ENCODE results near the gene CDC42BPG.
A peak's percentile ranks its signal among the peaks of the same experiment; 100 is the strongest.

Gene CDC42BPG

DNA sequence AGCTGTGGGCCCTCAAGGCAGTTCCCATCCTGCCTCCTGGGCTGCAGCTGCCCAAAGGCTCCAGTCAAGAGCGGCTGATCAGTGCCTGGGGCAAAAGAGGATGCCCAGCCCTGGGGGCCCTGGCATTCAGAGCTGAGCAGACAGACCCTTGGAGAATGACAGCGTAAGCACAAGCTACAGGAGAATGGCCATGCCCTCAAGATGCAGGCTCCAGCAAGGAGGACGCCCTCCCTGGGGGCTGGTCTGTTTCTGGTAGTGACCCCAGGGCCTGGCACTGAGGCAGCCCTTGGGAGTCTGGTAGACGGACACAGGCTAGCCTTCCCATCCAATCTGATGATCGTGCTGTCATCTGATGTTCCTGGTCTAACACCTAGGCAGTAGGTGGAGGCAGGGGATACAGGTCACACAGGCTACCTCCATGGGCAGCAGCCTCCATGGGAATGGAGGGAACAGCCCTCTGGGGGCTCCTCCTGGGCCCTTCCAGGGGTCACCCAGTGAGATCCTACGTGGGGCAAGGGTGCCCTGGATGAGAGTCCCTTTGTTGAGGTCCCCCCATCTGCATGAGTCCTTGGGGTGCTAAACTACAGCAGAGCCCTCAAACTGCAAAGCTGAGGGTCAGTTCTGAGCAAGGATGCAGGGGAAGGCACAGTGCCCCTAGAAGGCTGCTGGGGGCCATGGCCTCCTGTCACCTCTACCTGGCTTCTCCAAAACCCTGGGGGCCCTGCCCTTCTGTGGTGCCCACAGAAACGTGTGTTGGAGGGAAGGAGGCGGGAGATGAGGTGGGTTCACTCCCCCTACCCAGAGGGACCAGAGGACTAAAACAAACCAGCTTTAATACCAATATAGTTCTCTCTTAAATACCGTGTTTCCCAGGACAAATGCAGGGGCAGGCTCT, 55.9 kb downstream of the CDC42BPG start:
- Histone ChIP-seq H4K20me1 (ENCODE audit: insufficient read depth, low read length) (no peaks in the 10 kb centered on the region), H3K36me3 (ENCODE audit: insufficient read depth, low read length) (peaks cover 31% of the 10 kb centered on the region; the same call in 1 of the 2 replicates), H3K4me2 (ENCODE audit: low read length) (no peak overlapping the region), H3K9me2 (ENCODE audit: low read depth, low read length) (no peaks in the 10 kb centered on the region), H3K79me2 (ENCODE audit: insufficient read depth, low read length) (no peaks in the 10 kb centered on the region), H3K4me3 (ENCODE audit: low read depth, low read length, poor library complexity, severe bottlenecking) (no peak overlapping the region), H2AFZ (ENCODE audit: low read length) (no peak overlapping the region), H3K27me3 (ENCODE audit: insufficient read depth, low read length) (no peaks in the 10 kb centered on the region), H3K9me3 (ENCODE audit: low read length) (no peaks in the 10 kb centered on the region), H3K27ac (ENCODE audit: low read depth, low read length, poor library complexity, severe bottlenecking) (no peak overlapping the region), H3K4me1 (ENCODE audit: insufficient read depth, low read length, severe bottlenecking) (peaks cover 6% of the 10 kb centered on the region), H3F3A (ENCODE audit: insufficient read depth, low read length) (no peaks in the 10 kb centered on the region), H3K9ac (ENCODE audit: low read length) (no peak overlapping the region)
- TF ChIP-seq, protein P1, sequence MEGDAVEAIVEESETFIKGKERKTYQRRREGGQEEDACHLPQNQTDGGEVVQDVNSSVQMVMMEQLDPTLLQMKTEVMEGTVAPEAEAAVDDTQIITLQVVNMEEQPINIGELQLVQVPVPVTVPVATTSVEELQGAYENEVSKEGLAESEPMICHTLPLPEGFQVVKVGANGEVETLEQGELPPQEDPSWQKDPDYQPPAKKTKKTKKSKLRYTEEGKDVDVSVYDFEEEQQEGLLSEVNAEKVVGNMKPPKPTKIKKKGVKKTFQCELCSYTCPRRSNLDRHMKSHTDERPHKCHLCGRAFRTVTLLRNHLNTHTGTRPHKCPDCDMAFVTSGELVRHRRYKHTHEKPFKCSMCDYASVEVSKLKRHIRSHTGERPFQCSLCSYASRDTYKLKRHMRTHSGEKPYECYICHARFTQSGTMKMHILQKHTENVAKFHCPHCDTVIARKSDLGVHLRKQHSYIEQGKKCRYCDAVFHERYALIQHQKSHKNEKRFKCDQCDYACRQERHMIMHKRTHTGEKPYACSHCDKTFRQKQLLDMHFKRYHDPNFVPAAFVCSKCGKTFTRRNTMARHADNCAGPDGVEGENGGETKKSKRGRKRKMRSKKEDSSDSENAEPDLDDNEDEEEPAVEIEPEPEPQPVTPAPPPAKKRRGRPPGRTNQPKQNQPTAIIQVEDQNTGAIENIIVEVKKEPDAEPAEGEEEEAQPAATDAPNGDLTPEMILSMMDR (IDR thresholded peaks at IDR 0.05; ENCODE audit: low read length), result no peak
- no peak for TF ChIP-seq EZH2 (IDR thresholded peaks at IDR 0.05; ENCODE audit: borderline replicate concordance, low read length)

DNA sequence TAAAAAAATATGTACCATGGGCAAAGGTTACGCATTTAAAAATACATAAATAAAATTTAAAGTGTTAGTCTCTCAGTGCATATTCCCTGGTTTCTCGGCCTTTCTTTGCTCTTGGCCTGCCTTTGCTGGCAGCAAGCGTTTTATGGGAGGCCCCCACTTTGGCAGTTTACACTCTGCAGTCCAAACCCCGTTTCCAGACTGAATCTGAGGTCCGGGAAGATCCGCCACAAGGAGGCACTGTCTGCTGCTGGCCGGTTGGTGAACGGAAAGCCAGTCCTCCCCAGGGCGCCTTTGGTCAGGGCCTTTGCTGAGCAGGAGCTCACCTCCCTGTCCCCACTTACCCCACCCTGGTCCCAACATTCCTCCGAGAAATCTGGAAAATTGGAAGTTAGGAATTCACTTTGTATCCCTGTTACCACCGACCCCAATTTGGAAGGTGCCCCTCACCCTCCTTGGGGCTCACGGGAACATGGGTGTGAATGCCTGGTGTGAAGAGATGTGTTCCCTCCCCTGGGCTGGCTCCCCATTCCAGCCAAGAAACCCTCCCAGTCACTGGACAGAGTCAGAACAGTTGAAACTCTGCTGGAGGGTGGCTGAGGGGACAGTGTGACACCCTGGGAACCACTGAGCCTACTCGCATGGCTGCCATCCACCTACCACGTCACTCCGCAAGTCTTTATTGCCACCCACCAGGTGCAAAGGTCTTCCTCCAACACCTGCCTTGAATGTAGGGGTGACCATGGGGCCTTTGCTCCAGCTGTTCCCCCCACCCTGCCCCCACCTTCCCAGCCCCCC, 56.7 kb downstream of the CDC42BPG start:
- Histone ChIP-seq H3K9me3 (ENCODE audit: low read length) (no peaks in the 10 kb centered on the region), H3K4me1 (ENCODE audit: insufficient read depth, low read length, severe bottlenecking) (peaks cover 12% of the 10 kb centered on the region), H3K79me2 (ENCODE audit: insufficient read depth, low read length) (no peaks in the 10 kb centered on the region), H3K9me2 (ENCODE audit: low read depth, low read length) (no peaks in the 10 kb centered on the region), H3K27ac (ENCODE audit: low read depth, low read length, poor library complexity, severe bottlenecking) (peak overlapping the region; percentile 65), H3F3A (ENCODE audit: insufficient read depth, low read length) (no peaks in the 10 kb centered on the region), H3K4me3 (ENCODE audit: low read depth, low read length, poor library complexity, severe bottlenecking) (no peak overlapping the region), H3K9ac (ENCODE audit: low read length) (peak overlapping the region; percentile 41; the same call in 1 of the 2 replicates), H4K20me1 (ENCODE audit: insufficient read depth, low read length) (no peaks in the 10 kb centered on the region), H3K4me2 (ENCODE audit: low read length) (peak overlapping the region; percentile 21; the same call in 1 of the 2 replicates), H3K27me3 (ENCODE audit: insufficient read depth, low read length) (no peaks in the 10 kb centered on the region), H2AFZ (ENCODE audit: low read length) (no peak overlapping the region), H3K36me3 (ENCODE audit: insufficient read depth, low read length) (peaks cover 30% of the 10 kb centered on the region; the same call in 1 of the 2 replicates)
- no peak for TF ChIP-seq EZH2 (IDR thresholded peaks at IDR 0.05; ENCODE audit: borderline replicate concordance, low read length)
- TF ChIP-seq, protein P1 (IDR thresholded peaks at IDR 0.05; ENCODE audit: low read length), result peak; percentile 84

DNA sequence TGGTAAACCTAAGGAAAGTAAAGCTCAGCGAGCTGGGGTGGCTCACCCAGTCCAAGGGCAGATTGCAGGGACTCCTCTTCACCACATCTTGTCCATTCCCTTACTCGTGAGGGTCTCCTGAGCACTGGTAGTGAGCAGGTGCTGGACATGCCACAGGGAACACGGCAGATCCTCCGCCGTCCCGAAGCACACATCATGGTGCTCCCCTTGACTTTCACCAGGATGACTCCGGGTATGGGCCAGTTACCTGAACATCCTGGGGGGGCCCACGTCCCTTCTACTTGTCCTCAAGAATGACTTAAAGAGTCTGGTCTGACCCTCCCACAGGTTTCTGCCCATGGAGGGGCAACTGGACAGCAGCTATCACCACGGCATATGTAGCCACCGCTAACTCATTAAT, 58.1 kb downstream of the CDC42BPG start:
- peaks cover 21% of the 10 kb centered on the region for H3K4me1 ChIP-seq (ENCODE audit: insufficient read depth, low read length, severe bottlenecking)
- TF ChIP-seq, protein P1 (IDR thresholded peaks at IDR 0.05; ENCODE audit: low read length), result no peak
- no peak for TF ChIP-seq EZH2 (IDR thresholded peaks at IDR 0.05; ENCODE audit: borderline replicate concordance, low read length)
- H3K9ac ChIP-seq (ENCODE audit: low read length), result no peak overlapping the region
- H4K20me1 ChIP-seq (ENCODE audit: insufficient read depth, low read length), result no peaks in the 10 kb centered on the region
- no peak overlapping the region for H2AFZ ChIP-seq (ENCODE audit: low read length)
- no peaks in the 10 kb centered on the region for H3F3A ChIP-seq (ENCODE audit: insufficient read depth, low read length)
- no peaks in the 10 kb centered on the region for H3K9me3 ChIP-seq (ENCODE audit: low read length)
- no peak overlapping the region for H3K4me2 ChIP-seq (ENCODE audit: low read length)
- peaks cover 25% of the 10 kb centered on the region; the same call in 1 of the 2 replicates for H3K36me3 ChIP-seq (ENCODE audit: insufficient read depth, low read length)
- no peaks in the 10 kb centered on the region for H3K9me2 ChIP-seq (ENCODE audit: low read depth, low read length)
- H3K27ac ChIP-seq (ENCODE audit: low read depth, low read length, poor library complexity, severe bottlenecking), result no peak overlapping the region
- no peaks in the 10 kb centered on the region for H3K27me3 ChIP-seq (ENCODE audit: insufficient read depth, low read length)
- no peak overlapping the region for H3K4me3 ChIP-seq (ENCODE audit: low read depth, low read length, poor library complexity, severe bottlenecking)
- no peaks in the 10 kb centered on the region for H3K79me2 ChIP-seq (ENCODE audit: insufficient read depth, low read length)
